ENCODE measurements around the gene CFAP68.

The CFAP68 gene

DNA sequence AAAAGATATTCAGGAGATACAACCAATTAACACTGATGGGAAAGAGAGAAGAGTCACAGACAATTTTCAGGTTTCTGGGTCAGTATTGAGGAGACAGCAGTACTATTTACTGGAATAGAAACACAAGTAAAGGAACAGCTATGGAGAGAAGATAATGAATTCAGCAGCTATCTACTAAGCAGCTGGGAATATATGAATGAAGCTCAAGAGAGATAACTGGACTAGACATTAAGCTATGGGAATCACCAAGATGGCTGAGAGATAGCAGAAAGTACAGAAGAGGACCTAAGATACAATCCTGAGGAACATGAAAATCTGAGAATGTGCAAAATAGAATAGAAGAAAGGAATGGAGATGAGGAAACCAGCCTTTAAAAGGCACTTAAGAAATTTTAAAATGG is 23.8 kb upstream of the CFAP68 start:
- H3K79me2 ChIP-seq (ENCODE audit: insufficient read depth, low read length), result no peaks in the 10 kb centered on the region
- H3K36me3 ChIP-seq (ENCODE audit: insufficient read depth, low read length), result peaks cover 60% of the 10 kb centered on the region
- no peaks in the 10 kb centered on the region for H3K4me1 ChIP-seq (ENCODE audit: insufficient read depth, low read length, severe bottlenecking)
- no peaks in the 10 kb centered on the region for H3K9me2 ChIP-seq (ENCODE audit: low read depth, low read length)
- no peaks in the 10 kb centered on the region for H4K20me1 ChIP-seq (ENCODE audit: insufficient read depth, low read length)
- H3K4me3 ChIP-seq (ENCODE audit: low read depth, low read length, poor library complexity, severe bottlenecking), result no peak overlapping the region
- no peak overlapping the region for H2AFZ ChIP-seq (ENCODE audit: low read length)
- H3K9me3 ChIP-seq (ENCODE audit: low read length), result no peaks in the 10 kb centered on the region
- no peak overlapping the region for H3K9ac ChIP-seq (ENCODE audit: low read length)
- H3F3A ChIP-seq (ENCODE audit: insufficient read depth, low read length), result no peaks in the 10 kb centered on the region
- H3K4me2 ChIP-seq (ENCODE audit: low read length), result no peak overlapping the region
- H3K27me3 ChIP-seq (ENCODE audit: insufficient read depth, low read length), result no peaks in the 10 kb centered on the region
- H3K27ac ChIP-seq (ENCODE audit: low read depth, low read length, poor library complexity, severe bottlenecking), result no peak overlapping the region
- TF ChIP-seq CTCF (IDR thresholded peaks at IDR 0.05; ENCODE audit: low read length), result no peak

GRCh38 chr11:111860257-111860656 is 19.1 kb upstream of the CFAP68 start:
- no peaks in the 10 kb centered on the region for H3K9me2 ChIP-seq (ENCODE audit: low read depth, low read length)
- no peak for TF ChIP-seq EZH2 (IDR thresholded peaks at IDR 0.05; ENCODE audit: borderline replicate concordance, low read length)
- no peak for TF ChIP-seq CTCF (IDR thresholded peaks at IDR 0.05; ENCODE audit: low read length)
- H3K27ac ChIP-seq (ENCODE audit: low read depth, low read length, poor library complexity, severe bottlenecking), result no peak overlapping the region
- no peaks in the 10 kb centered on the region for H3K9me3 ChIP-seq (ENCODE audit: low read length)
- no peak overlapping the region for H3K9ac ChIP-seq (ENCODE audit: low read length)
- no peaks in the 10 kb centered on the region for H4K20me1 ChIP-seq (ENCODE audit: insufficient read depth, low read length)
- H3F3A ChIP-seq (ENCODE audit: insufficient read depth, low read length), result no peaks in the 10 kb centered on the region
- H3K4me3 ChIP-seq (ENCODE audit: low read depth, low read length, poor library complexity, severe bottlenecking), result no peak overlapping the region
- no peaks in the 10 kb centered on the region for H3K27me3 ChIP-seq (ENCODE audit: insufficient read depth, low read length)
- no peak overlapping the region for H2AFZ ChIP-seq (ENCODE audit: low read length)
- no peaks in the 10 kb centered on the region for H3K4me1 ChIP-seq (ENCODE audit: insufficient read depth, low read length, severe bottlenecking)
- H3K4me2 ChIP-seq (ENCODE audit: low read length), result no peak overlapping the region
- H3K79me2 ChIP-seq (ENCODE audit: insufficient read depth, low read length), result no peaks in the 10 kb centered on the region
- peaks cover 64% of the 10 kb centered on the region for H3K36me3 ChIP-seq (ENCODE audit: insufficient read depth, low read length)

DNA sequence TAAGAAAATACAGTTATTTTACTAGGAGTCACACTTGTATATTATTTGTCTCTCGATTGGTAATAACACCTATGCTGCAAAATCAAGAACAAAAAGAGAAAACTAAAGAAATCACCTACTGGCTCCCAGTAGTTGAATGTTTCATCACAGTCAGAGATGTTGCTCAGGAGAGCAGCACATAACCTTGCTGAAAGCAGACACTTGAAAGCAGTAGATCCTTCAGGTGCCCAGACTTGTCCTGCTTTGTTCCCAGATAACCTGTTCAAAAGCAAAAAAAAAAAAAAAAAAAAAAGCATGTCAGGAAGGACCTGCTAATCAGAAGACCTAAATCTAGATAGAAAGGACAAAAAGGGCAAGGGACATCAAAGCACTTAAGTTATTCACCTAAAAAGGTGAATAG is 9.2 kb upstream of the CFAP68 start:
- H3K4me1 ChIP-seq (ENCODE audit: insufficient read depth, low read length, severe bottlenecking), result peaks cover 18% of the 10 kb centered on the region
- H3K9ac ChIP-seq (ENCODE audit: low read length), result no peak overlapping the region; the same call in 1 of the 2 replicates
- peaks cover 40% of the 10 kb centered on the region for H3K36me3 ChIP-seq (ENCODE audit: insufficient read depth, low read length)
- no peaks in the 10 kb centered on the region for H3K27me3 ChIP-seq (ENCODE audit: insufficient read depth, low read length)
- no peaks in the 10 kb centered on the region for H4K20me1 ChIP-seq (ENCODE audit: insufficient read depth, low read length)
- H3K27ac ChIP-seq (ENCODE audit: low read depth, low read length, poor library complexity, severe bottlenecking), result no peak overlapping the region
- no peaks in the 10 kb centered on the region for H3K9me2 ChIP-seq (ENCODE audit: low read depth, low read length)
- no peak overlapping the region for H2AFZ ChIP-seq (ENCODE audit: low read length)
- no peaks in the 10 kb centered on the region for H3K9me3 ChIP-seq (ENCODE audit: low read length)
- peak overlapping the region; percentile 91 for H3K4me2 ChIP-seq (ENCODE audit: low read length)
- no peaks in the 10 kb centered on the region for H3K79me2 ChIP-seq (ENCODE audit: insufficient read depth, low read length)
- H3F3A ChIP-seq (ENCODE audit: insufficient read depth, low read length), result no peaks in the 10 kb centered on the region
- peak overlapping the region; percentile 80 for H3K4me3 ChIP-seq (ENCODE audit: low read depth, low read length, poor library complexity, severe bottlenecking)
- TF ChIP-seq EZH2 (IDR thresholded peaks at IDR 0.05; ENCODE audit: borderline replicate concordance, low read length) (no peak), CTCF (IDR thresholded peaks at IDR 0.05; ENCODE audit: low read length) (no peak)

Data from OCI-LY1 (cell line).